ENCODE data around the gene GUK1.

Gene GUK1

DNA sequence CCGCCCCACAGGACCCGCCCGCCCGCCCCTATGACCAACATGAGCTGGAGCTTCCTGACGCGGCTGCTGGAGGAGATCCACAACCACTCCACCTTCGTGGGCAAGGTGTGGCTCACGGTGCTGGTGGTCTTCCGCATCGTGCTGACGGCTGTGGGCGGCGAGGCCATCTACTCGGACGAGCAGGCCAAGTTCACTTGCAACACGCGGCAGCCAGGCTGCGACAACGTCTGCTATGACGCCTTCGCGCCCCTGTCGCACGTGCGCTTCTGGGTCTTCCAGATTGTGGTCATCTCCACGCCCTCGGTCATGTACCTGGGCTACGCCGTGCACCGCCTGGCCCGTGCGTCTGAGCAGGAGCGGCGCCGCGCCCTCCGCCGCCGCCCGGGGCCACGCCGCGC, 17.6 kb downstream of the GUK1 start:
- no CpG with 5 or more reads among the region's 43 CpGs for WGBS (ENCODE audit: insufficient coverage, insufficient read length)

DNA sequence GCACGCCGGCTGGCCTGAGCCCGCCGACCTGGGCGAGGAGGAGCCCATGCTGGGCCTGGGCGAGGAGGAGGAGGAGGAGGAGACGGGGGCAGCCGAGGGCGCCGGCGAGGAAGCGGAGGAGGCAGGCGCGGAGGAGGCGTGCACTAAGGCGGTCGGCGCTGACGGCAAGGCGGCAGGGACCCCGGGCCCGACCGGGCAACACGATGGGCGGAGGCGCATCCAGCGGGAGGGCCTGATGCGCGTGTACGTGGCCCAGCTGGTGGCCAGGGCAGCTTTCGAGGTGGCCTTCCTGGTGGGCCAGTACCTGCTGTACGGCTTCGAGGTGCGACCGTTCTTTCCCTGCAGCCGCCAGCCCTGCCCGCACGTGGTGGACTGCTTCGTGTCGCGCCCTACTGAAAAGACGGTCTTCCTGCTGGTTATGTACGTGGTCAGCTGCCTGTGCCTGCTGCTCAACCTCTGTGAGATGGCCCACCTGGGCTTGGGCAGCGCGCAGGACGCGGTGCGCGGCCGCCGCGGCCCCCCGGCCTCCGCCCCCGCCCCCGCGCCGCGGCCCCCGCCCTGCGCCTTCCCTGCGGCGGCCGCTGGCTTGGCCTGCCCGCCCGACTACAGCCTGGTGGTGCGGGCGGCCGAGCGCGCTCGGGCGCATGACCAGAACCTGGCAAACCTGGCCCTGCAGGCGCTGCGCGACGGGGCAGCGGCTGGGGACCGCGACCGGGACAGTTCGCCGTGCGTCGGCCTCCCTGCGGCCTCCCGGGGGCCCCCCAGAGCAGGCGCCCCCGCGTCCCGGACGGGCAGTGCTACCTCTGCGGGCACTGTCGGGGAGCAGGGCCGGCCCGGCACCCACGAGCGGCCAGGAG, 18.3 kb downstream of the GUK1 start:
- Histone ChIP-seq H3K9me3 (ENCODE audit: control insufficient read depth, insufficient read depth, low read length) (no peaks in the 10 kb centered on the region), H3K4me3 (ENCODE audit: low read length) (no peak overlapping the region), H3K4me1 (ENCODE audit: control insufficient read depth, insufficient read depth, low read length) (peaks cover 2% of the 10 kb centered on the region), H3K36me3 (ENCODE audit: control insufficient read depth, insufficient read depth, low read length) (no peaks in the 10 kb centered on the region), H3K27ac (ENCODE audit: low read length) (no peak overlapping the region), H3K27me3 (ENCODE audit: control insufficient read depth, insufficient read depth, low read length) (peaks cover 1% of the 10 kb centered on the region; the same call in 1 of the 2 replicates)
- no peak for DNase-seq (ENCODE audit: low read depth, low spot score)
- WGBS (ENCODE audit: insufficient coverage, insufficient read length) = no CpG with 5 or more reads among the region's 98 CpGs

More for the DNA sequence above, 17.6 kb downstream of the GUK1 start:
- Histone ChIP-seq H3K4me3 (ENCODE audit: low read length) (no peak overlapping the region), H3K9me3 (ENCODE audit: control insufficient read depth, insufficient read depth, low read length) (no peaks in the 10 kb centered on the region), H3K36me3 (ENCODE audit: control insufficient read depth, insufficient read depth, low read length) (no peaks in the 10 kb centered on the region), H3K27me3 (ENCODE audit: control insufficient read depth, insufficient read depth, low read length) (peaks cover 1% of the 10 kb centered on the region; the same call in 1 of the 2 replicates), H3K27ac (ENCODE audit: low read length) (no peak overlapping the region), H3K4me1 (ENCODE audit: control insufficient read depth, insufficient read depth, low read length) (peaks cover 2% of the 10 kb centered on the region)
- no peak for DNase-seq (ENCODE audit: low read depth, low spot score)

DNA sequence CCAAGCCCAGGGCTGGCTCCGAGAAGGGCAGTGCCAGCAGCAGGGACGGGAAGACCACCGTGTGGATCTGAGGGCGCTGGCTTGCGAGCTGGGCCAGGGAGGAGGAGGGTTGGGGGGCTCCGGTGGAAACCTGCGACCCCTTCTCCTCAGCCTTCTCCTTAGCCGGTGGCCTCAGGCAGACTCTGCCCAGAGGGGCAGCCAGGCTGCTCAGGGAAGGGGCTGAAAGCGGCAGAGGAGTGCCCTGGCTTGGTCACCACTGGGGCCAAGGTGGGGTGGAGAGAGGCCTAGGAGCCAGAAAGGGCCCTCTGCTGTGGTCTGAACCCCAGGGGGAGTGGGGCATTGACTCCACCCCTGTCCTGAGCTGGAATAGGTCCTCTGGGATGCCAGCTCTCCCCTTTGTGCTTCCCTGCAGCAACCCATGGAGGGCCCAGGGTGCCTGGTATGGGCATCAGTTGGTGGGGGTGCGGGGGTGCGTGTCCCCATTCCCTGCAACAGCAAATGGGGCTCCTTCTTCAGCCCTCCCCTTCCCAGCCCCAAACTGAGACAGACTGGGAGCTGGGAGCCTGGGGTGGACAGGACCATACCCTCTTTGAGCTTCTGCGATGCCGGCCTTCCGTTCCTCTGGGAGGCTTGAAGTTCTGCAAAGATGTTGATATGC, 19.1 kb downstream of the GUK1 start:
- Histone ChIP-seq H3K27me3 (ENCODE audit: control insufficient read depth, insufficient read depth, low read length) (peaks cover 1% of the 10 kb centered on the region; the same call in 1 of the 2 replicates), H3K27ac (ENCODE audit: low read length) (no peak overlapping the region), H3K9me3 (ENCODE audit: control insufficient read depth, insufficient read depth, low read length) (no peaks in the 10 kb centered on the region), H3K36me3 (ENCODE audit: control insufficient read depth, insufficient read depth, low read length) (no peaks in the 10 kb centered on the region), H3K4me1 (ENCODE audit: control insufficient read depth, insufficient read depth, low read length) (peaks cover 2% of the 10 kb centered on the region), H3K4me3 (ENCODE audit: low read length) (no peak overlapping the region)
- DNase-seq (ENCODE audit: low read depth, low spot score) = no peak
- no CpG with 5 or more reads among the region's 14 CpGs for WGBS (ENCODE audit: insufficient coverage, insufficient read length)

DNA sequence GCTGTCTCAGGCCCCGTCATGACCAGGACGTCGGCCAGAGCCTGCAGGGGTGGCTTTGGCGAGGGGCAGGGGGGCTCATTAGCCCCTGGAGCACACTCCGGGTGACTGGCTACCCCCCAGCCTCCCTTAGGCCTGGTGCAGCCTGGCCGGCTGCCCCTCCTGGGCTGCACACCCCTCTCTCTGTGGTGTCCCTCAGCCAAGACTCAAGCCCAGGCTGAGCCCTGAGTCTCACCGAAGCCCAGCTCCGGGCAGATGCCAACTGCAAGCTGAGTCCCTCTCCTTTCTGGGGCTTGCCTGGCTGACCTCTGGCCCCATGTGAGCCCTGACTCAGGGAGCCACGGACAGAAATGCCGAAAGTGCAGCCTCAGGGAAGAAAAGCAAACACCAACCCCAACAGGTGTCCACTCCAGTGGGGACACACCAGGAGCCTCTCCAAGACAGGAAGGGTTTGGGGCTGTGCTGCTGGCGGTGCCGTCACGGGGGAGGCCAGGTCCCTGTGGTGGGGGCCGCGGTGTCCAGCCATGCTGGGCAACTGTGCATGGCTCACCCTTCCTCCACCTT, 20.2 kb downstream of the GUK1 start:
- H3K9me3 ChIP-seq (ENCODE audit: control insufficient read depth, insufficient read depth, low read length) = no peaks in the 10 kb centered on the region
- DNase-seq (ENCODE audit: low read depth, low spot score) = no peak
- H3K4me1 ChIP-seq (ENCODE audit: control insufficient read depth, insufficient read depth, low read length) = peaks cover 2% of the 10 kb centered on the region
- no peak overlapping the region for H3K4me3 ChIP-seq (ENCODE audit: low read length)
- peaks cover 1% of the 10 kb centered on the region; the same call in 1 of the 2 replicates for H3K27me3 ChIP-seq (ENCODE audit: control insufficient read depth, insufficient read depth, low read length)
- H3K36me3 ChIP-seq (ENCODE audit: control insufficient read depth, insufficient read depth, low read length) = no peaks in the 10 kb centered on the region
- WGBS (ENCODE audit: insufficient coverage, insufficient read length) = no CpG with 5 or more reads among the region's 15 CpGs
- H3K27ac ChIP-seq (ENCODE audit: low read length) = no peak overlapping the region

DNA sequence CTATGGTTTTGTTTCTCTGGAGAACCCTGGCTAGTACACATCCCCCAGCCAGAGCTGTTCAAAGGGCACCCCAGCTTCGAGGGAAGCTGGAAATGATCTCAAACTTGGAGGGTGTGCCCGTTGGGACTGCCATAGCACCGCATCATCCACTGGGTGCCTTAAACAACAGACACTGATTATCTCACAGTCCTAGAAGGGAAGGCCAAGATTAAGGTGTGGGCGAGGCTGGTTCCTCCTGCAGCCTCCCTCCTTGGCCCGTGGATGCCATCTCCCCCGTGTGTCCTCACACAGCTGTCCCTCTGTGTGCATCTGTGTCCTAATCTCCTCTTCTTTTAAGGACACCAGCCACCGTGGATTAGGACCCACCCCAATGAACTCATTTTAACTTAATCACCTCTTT, 21.3 kb downstream of the GUK1 start:
- no CpG with 5 or more reads among the region's 7 CpGs for WGBS (ENCODE audit: insufficient coverage, insufficient read length)
- DNase-seq (ENCODE audit: low read depth, low spot score) = no peak
- Histone ChIP-seq H3K4me3 (ENCODE audit: low read length) (no peak overlapping the region), H3K27me3 (ENCODE audit: control insufficient read depth, insufficient read depth, low read length) (peaks cover 1% of the 10 kb centered on the region; the same call in 1 of the 2 replicates), H3K9me3 (ENCODE audit: control insufficient read depth, insufficient read depth, low read length) (no peaks in the 10 kb centered on the region), H3K27ac (ENCODE audit: low read length) (no peak overlapping the region), H3K36me3 (ENCODE audit: control insufficient read depth, insufficient read depth, low read length) (no peaks in the 10 kb centered on the region), H3K4me1 (ENCODE audit: control insufficient read depth, insufficient read depth, low read length) (peaks cover 2% of the 10 kb centered on the region)

DNA sequence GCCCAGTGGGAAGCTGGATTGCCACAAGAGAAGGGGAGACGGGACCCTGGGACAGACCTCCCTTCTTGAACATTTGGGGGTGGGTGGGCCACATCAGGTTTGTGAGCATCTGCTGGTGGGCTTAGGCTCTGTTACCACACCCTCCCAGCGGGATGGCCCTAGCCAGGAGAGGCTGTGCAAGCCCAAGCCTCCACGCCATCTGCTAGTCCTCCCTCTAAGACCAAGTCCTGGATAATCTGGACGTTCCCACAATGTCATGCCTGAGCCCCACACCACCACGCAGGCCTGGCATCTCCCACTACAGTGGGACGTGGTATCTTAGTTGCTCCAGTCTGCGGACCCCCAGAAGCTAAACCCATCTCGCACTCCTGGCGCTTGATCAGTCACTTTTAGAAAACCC, 21.8 kb downstream of the GUK1 start:
- Histone ChIP-seq H3K27ac (ENCODE audit: low read length) (no peak overlapping the region), H3K9me3 (ENCODE audit: control insufficient read depth, insufficient read depth, low read length) (no peaks in the 10 kb centered on the region), H3K36me3 (ENCODE audit: control insufficient read depth, insufficient read depth, low read length) (no peaks in the 10 kb centered on the region), H3K4me1 (ENCODE audit: control insufficient read depth, insufficient read depth, low read length) (peaks cover 2% of the 10 kb centered on the region), H3K27me3 (ENCODE audit: control insufficient read depth, insufficient read depth, low read length) (peaks cover 1% of the 10 kb centered on the region; the same call in 1 of the 2 replicates), H3K4me3 (ENCODE audit: low read length) (no peak overlapping the region)
- DNase-seq (ENCODE audit: low read depth, low spot score) = no peak
- WGBS (ENCODE audit: insufficient coverage, insufficient read length) = no CpG with 5 or more reads among the region's 9 CpGs

DNA sequence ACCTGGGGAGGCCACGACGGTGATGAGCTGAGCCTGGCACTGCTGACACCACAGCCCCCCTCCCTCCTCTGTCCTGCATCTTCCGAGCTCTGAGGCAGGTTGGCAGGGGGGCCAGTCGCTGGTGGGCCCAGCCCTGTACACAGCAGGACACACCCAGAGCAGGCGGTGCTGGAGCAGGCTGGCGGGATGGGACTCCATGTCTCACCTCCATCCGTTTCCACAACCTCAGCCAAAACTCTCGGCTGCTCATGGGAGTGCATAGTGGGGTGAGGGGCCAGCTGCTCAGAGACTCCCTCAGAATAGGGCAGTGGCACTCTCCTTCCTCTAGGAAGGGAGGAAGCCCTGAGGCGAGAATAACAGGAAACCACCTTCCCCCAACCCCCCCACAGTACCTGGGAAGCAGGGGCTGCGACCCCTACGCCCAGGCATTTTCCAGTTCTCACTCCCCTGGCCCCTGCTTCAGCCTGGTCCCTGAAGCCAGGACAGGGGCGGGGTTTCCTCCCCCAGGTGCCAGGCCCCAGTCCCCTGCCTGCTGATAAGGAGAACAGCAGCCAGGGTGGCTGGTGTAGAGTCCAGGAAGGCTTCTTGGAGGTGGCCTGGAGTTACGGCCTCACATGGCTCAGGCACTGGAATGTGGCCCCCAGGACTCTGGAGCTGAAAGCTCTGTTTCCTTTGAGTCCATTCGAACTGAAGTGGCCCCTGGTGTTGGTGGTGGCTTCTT, 22.4 kb downstream of the GUK1 start:
- Histone ChIP-seq H3K4me3 (ENCODE audit: low read length) (no peak overlapping the region), H3K9me3 (ENCODE audit: control insufficient read depth, insufficient read depth, low read length) (no peaks in the 10 kb centered on the region), H3K4me1 (ENCODE audit: control insufficient read depth, insufficient read depth, low read length) (peaks cover 2% of the 10 kb centered on the region), H3K27ac (ENCODE audit: low read length) (no peak overlapping the region), H3K27me3 (ENCODE audit: control insufficient read depth, insufficient read depth, low read length) (peaks cover 1% of the 10 kb centered on the region; the same call in 1 of the 2 replicates), H3K36me3 (ENCODE audit: control insufficient read depth, insufficient read depth, low read length) (no peaks in the 10 kb centered on the region)
- DNase-seq (ENCODE audit: low read depth, low spot score) = no peak
- WGBS (ENCODE audit: insufficient coverage, insufficient read length) = no CpG with 5 or more reads among the region's 14 CpGs

DNA sequence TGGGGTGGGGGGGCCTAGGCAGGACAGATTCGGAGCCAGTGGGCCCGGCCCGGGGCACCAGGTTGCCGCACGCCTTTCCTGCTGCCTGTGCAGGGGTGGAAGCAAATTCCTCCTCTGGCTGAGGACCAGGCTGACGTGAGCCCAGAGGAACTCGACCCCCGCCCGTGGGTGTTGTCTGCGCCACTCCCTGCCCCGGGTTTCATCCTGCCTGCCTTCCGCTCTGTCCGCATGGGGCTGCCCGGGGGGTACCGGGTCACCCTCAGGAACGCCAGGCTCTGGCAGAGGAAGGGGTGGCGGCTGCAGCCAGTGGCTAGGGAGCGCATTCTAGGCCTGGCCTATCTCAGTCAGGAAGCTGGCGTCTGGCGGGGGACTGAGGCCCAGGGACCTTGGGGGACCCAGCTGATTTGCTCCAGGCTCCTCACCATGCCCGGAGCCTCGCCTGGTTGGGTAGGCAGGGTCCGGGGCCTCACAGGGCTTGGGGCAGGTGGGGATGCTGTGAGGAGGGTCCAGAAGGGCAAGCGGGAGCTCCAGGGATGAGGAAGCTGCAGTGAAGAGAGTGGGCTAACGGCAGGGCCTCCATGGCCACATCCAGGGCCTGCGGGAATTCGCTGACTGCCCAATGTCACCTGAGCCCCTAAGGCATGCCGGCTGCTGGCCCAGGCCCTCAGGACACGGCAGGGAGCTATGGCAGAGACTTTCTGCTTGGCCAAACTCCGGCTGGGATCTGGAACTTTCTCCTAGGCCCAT, 23.1 kb downstream of the GUK1 start:
- Histone ChIP-seq H3K27me3 (ENCODE audit: control insufficient read depth, insufficient read depth, low read length) (no peaks in the 10 kb centered on the region; the same call in 1 of the 2 replicates), H3K9me3 (ENCODE audit: control insufficient read depth, insufficient read depth, low read length) (no peaks in the 10 kb centered on the region), H3K4me1 (ENCODE audit: control insufficient read depth, insufficient read depth, low read length) (peaks cover 2% of the 10 kb centered on the region), H3K36me3 (ENCODE audit: control insufficient read depth, insufficient read depth, low read length) (no peaks in the 10 kb centered on the region), H3K4me3 (ENCODE audit: low read length) (no peak overlapping the region), H3K27ac (ENCODE audit: low read length) (no peak overlapping the region)
- no peak for DNase-seq (ENCODE audit: low read depth, low spot score)
- WGBS (ENCODE audit: insufficient coverage, insufficient read length) = no CpG with 5 or more reads among the region's 30 CpGs

DNA sequence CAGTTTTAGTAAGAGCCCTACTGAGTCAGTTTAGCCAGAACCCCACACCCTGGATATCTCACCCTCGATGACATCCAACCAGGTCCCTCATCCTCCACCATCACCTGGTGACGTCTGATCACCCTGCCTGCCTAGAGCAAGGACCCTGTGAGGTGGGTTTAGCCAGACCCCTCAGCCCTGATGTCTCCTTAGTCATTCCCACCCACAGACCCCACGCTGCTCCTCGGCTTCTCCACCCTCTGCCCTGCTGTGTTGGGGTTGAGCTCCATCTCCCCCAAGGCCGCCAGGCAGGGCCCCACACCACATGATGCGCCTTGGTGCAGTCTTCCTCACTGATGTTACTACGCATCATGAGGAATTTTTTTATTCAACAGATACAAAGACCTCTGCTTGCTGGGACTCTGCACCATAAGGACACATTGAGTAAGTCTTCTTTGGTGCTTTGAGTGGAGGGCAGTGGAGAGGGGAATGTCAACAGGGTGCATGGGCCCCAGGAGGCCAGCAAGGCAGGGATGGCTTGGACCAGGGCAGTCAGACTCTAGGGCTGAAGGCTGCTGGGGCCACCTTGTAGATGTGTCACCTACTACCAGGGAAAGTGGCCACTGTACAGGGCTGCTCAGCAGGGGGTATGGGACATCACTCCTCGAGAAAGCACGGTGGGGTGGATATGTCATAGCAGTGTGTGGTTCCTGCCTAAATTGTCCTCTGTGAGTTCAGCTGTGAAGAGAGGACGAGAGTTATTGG, 23.9 kb downstream of the GUK1 start:
- H3K36me3 ChIP-seq (ENCODE audit: control insufficient read depth, insufficient read depth, low read length) = no peaks in the 10 kb centered on the region
- no peak overlapping the region for H3K27ac ChIP-seq (ENCODE audit: low read length)
- H3K4me3 ChIP-seq (ENCODE audit: low read length) = no peak overlapping the region
- H3K27me3 ChIP-seq (ENCODE audit: control insufficient read depth, insufficient read depth, low read length) = no peaks in the 10 kb centered on the region; the same call in 1 of the 2 replicates
- H3K4me1 ChIP-seq (ENCODE audit: control insufficient read depth, insufficient read depth, low read length) = peaks cover 2% of the 10 kb centered on the region; the same call in 1 of the 2 replicates
- DNase-seq (ENCODE audit: low read depth, low spot score) = no peak
- H3K9me3 ChIP-seq (ENCODE audit: control insufficient read depth, insufficient read depth, low read length) = no peaks in the 10 kb centered on the region
- WGBS (ENCODE audit: insufficient coverage, insufficient read length) = no CpG with 5 or more reads among the region's 10 CpGs

All from iPS DF 6.9 (cell line).